ENCODE data around the gene CEP112.

GRCh38 chr17:66114609-66115008 is 77.3 kb downstream of the CEP112 start:
- TF ChIP-seq POLR2AphosphoS5 (IDR thresholded peaks at IDR 0.05; ENCODE audit: low read depth, low read length), result no peak
- TF ChIP-seq CTCF (IDR thresholded peaks at IDR 0.05), result no peak
- no peak for TF ChIP-seq REST (IDR thresholded peaks at IDR 0.05; ENCODE audit: insufficient read depth in 1 of 2, low read depth in 2 of 2, low read length in 1 of 2)
- TF ChIP-seq TCF7L2 (IDR thresholded peaks at IDR 0.05; ENCODE audit: low read depth, low read length), result no peak
